Breast epithelium (tissue), 3 donors: Measurements from ENCODE around the gene DRD2.

ENCODE experiments used
- CTCF ChIP-seq, 3 donors: fragments of 450-650 bp; IDR thresholded peaks; one replicate each; pipeline ENCODE4 v1.5.1; 2016 to 2017; ENCODE audit warnings: antibody characterized with exemption in 3 of 3, mild to moderate bottlenecking in 3 of 3, moderate library complexity in 3 of 3
- POLR2AphosphoS5 ChIP-seq, 3 donors: sonication (generic); formaldehyde crosslinking; IDR thresholded peaks; one replicate each; pipeline ENCODE4 v1.6.1; 2017; ENCODE audit warnings: antibody characterized with exemption in 3 of 3

- TF ChIP-seq CTCF (IDR thresholded peaks at IDR 0.05) (no peak), POLR2AphosphoS5 (IDR thresholded peaks at IDR 0.05) (no peak)
Measured at GRCh38 chr11:113392236-113392921, 82.8 kb downstream of the DRD2 start.
